B cell (primary cell): ENCODE data around the gene AP5B1. TPM values are rescaled to one million over a fixed set of nuclear protein-coding genes. Genes with fewer than 3 reads are reported as not detected.

ENCODE experiments used
- ATAC-seq: fragments of 200-7000 bp; cut with Tn5 transposase; one replicate; pipeline ENCODE4 v1.10.0; 2021; ENCODE audit warnings: low read depth, mild to moderate bottlenecking, moderate number of reproducible peaks, moderate library complexity
- CTCF ChIA-PET: fragments of 350-600 bp; sonication (Branson Sonifier 250); formaldehyde crosslinking; loops from one replicate; lab custom pipeline; 2021; ENCODE audit warnings: antibody characterized with exemption, inconsistent platforms; lab: Charles Lee
- POLR2A ChIA-PET: fragments of 350-600 bp; sonication (Branson Sonifier 250); formaldehyde crosslinking; loops from one replicate; lab custom pipeline; 2021; ENCODE audit warnings: antibody characterized with exemption; lab: Charles Lee
- DNase-seq: peaks from one replicate; pipeline ENCODE4 v3.0.0; 2013
- H2AFZ ChIP-seq: 2 replicates; pipeline ENCODE4 v1.6.1; 2012; ENCODE audit warnings: mild to moderate bottlenecking, low read depth, low read length; ENCODE audit not compliant: insufficient read depth, poor library complexity, severe bottlenecking
- H3K27ac ChIP-seq, 2 donors: 1 replicate in 1 of 2; 2 replicates in 1 of 2; pipeline ENCODE4 v1.5.1; 2012 to 2013; ENCODE audit warnings: low read length in 2 of 2, mild to moderate bottlenecking in 2 of 2, moderate library complexity in 1 of 2
- H3K27me3 ChIP-seq, 4 experiments: fragments of 200-600 bp in 1 of 4; sonication (generic) in 1 of 4; replicated peaks in 1 of 4; 1 replicate in 2 of 4; 2 replicates in 2 of 4; pipeline versions ENCODE4 v1.6.1 to v1.7.0; 2013 to 2016; ENCODE audit warnings: low read length in 3 of 4, mild to moderate bottlenecking in 2 of 4, mixed read lengths in 1 of 4, moderate library complexity in 1 of 4; ENCODE audit not compliant: insufficient read depth in 4 of 4, control insufficient read depth in 3 of 4; ENCODE audit errors: control extremely low read depth in 1 of 4
- H3K36me3 ChIP-seq, 2 experiments: replicated peaks in 1 of 2; 1 replicate in 1 of 2; 2 replicates in 1 of 2; pipeline versions ENCODE4 v1.6.1 to v1.7.1; 2013; ENCODE audit warnings: low read length in 1 of 2; ENCODE audit not compliant: insufficient read depth in 2 of 2, control insufficient read depth in 1 of 2; ENCODE audit errors: control extremely low read depth in 1 of 2, extremely low read depth in 1 of 2
- H3K4me1 ChIP-seq, 2 donors: fragments of 200-600 bp in 1 of 2; sonication (generic) in 1 of 2; 1 replicate in 1 of 2; 2 replicates in 1 of 2; pipeline versions ENCODE4 v1.5.1 to v1.6.1; 2013 to 2017; ENCODE audit warnings: low read length in 2 of 2; ENCODE audit not compliant: control insufficient read depth in 2 of 2, insufficient read depth in 2 of 2
- H3K4me2 ChIP-seq: replicated peaks from 2 replicates; pipeline ENCODE3; 2012; ENCODE audit warnings: mild to moderate bottlenecking, low read depth, low read length; ENCODE audit not compliant: poor library complexity, severe bottlenecking
- H3K4me3 ChIP-seq, 5 experiments: fragments of 200-600 bp in 1 of 5; sonication (generic) in 1 of 5; 1 replicate in 3 of 5; 2 replicates in 2 of 5; pipeline versions ENCODE4 v1.5.1 to v1.7.0; 2011 to 2016; ENCODE audit warnings: low read length in 4 of 5, mild to moderate bottlenecking in 4 of 5, low read depth in 2 of 5, control low read depth in 1 of 5, moderate library complexity in 1 of 5; ENCODE audit not compliant: insufficient read depth in 1 of 5; ENCODE audit errors: control extremely low read depth in 1 of 5, extremely low read depth in 1 of 5
- H3K79me2 ChIP-seq: fragments of 200-600 bp; sonication (generic); one replicate; pipeline ENCODE4 v1.6.0; 2016; ENCODE audit warnings: low read length; ENCODE audit not compliant: control insufficient read depth, insufficient read depth
- H3K9ac ChIP-seq: fragments of 200-600 bp; sonication (generic); 2 replicates; pipeline ENCODE4 v1.6.1; 2017; ENCODE audit warnings: mild to moderate bottlenecking, low read length, moderate library complexity
- H3K9me3 ChIP-seq, 3 donors: one replicate each; pipeline versions ENCODE4 v1.6.1 to v1.7.1; 2013; ENCODE audit warnings: low read length in 2 of 3; ENCODE audit not compliant: control insufficient read depth in 2 of 3, insufficient read depth in 1 of 3; ENCODE audit errors: control extremely low read depth in 1 of 3
- H4K20me1 ChIP-seq: 2 replicates; pipeline ENCODE4 v1.6.0; 2012; ENCODE audit warnings: mild to moderate bottlenecking, low read length; ENCODE audit not compliant: insufficient read depth, control insufficient read depth, poor library complexity, severe bottlenecking
- H3K27ac Mint-ChIP-seq: one replicate; pipeline ENCODE4 v1.8.0; 2021; ENCODE audit warnings: mixed read lengths
- H3K27me3 Mint-ChIP-seq: one replicate; pipeline ENCODE4 v1.8.0; 2021; ENCODE audit warnings: mixed read lengths
- H3K4me1 Mint-ChIP-seq: one replicate; pipeline ENCODE4 v1.8.0; 2021; ENCODE audit warnings: mixed read lengths
- H3K4me3 Mint-ChIP-seq: one replicate; pipeline ENCODE4 v1.8.0; 2021; ENCODE audit warnings: mixed read lengths
- H3K9me3 Mint-ChIP-seq: one replicate; pipeline ENCODE4 v1.8.0; 2022; ENCODE audit warnings: mixed read lengths; ENCODE audit not compliant: insufficient read depth
- CTCF ChIP-seq: fragments of 200-600 bp; IDR thresholded peaks from one replicate; pipeline ENCODE4 v1.8.0; 2022; ENCODE audit warnings: antibody characterized with exemption, mild to moderate bottlenecking
- EZH2 ChIP-seq: IDR thresholded peaks from 2 replicates; pipeline ENCODE4 v1.6.1; 2012; ENCODE audit warnings: borderline replicate concordance, low read depth, mild to moderate bottlenecking, moderate library complexity, low read length; ENCODE audit not compliant: insufficient read depth, poor library complexity, severe bottlenecking
- WGBS: methylation state at CpG from one replicate; pipeline ENCODE4 v1.1.5; 2013; ENCODE audit warnings: missing lambda C conversion rate; ENCODE audit not compliant: insufficient coverage; 5-methylcytosine and 5-hydroxymethylcytosine counted together
- intact Hi-C: fragments of 100-400 bp; cut with micrococcal nuclease; formaldehyde crosslinking; loops from one replicate; pipeline ENCODE4 v1.10.0; 2022
- polyA plus RNA-seq: library from polyadenylated mRNA; depleted of rRNA; stranded (reverse); fragments of >200 nt; gene quantifications from 2 replicates; pipeline ENCODE4 v1.2.3, GENCODE V29; 2012
- total RNA-seq, 2 donors: library from RNA; stranded (reverse); fragments of 120-200 nt in 1 of 2; gene quantifications; 1 replicate in 1 of 2; 2 replicates in 1 of 2; pipeline versions ENCODE4 v1.2.3 to v1.2.4, GENCODE V29; 2013 to 2022

The AP5B1 gene
- total and polyA plus RNA-seq, 2 donors (not counting 1 experiment from before 2014, with no cell fraction given) = 9.6 to 25.2 TPM

- DNase-seq = no peak
- H3K4me1 ChIP-seq = peaks cover 25 to 30% of the 10 kb centered on the region in 2 donors
- H3K9ac ChIP-seq = no peak overlapping the region
- H3K79me2 ChIP-seq = peaks cover 20% of the 10 kb centered on the region
- no peak overlapping the region for H3K4me3 ChIP-seq
- no peak overlapping the region for H3K4me2 ChIP-seq
- no peak for ATAC-seq
- Mint-ChIP-seq H3K27me3 (no peaks in the 10 kb centered on the region), H3K4me3 (peak overlapping the region; percentile 62), H3K4me1 (peaks cover 24% of the 10 kb centered on the region), H3K27ac (peak overlapping the region; percentile 32), H3K9me3 (no peaks in the 10 kb centered on the region)
- intact Hi-C loops = no loop called here
- CTCF ChIA-PET = interaction anchor here (0.7 to 1.4 kb wide), 6 partner anchors 12 to 210 kb away, joined by 3 to 7 read pairs (median 4); no protein-coding TSS in a partner anchor
- POLR2A ChIA-PET = no interaction called here
- H3K36me3 ChIP-seq = peaks cover 0 to 16% of the 10 kb centered on the region in 2 experiments
- H3K27me3 ChIP-seq = peaks cover 0 to 20% (median 5%) of the 10 kb centered on the region in 4 experiments
- no peak overlapping the region for H3K27ac ChIP-seq
- no peak overlapping the region for H2AFZ ChIP-seq
- WGBS = 88% methylated on average over 7 of the region's 9 CpGs
- TF ChIP-seq EZH2 (no peak), CTCF (no peak)
- peaks cover 0 to 3% (median 0%) of the 10 kb centered on the region in 3 donors for H3K9me3 ChIP-seq
- peaks cover 21% of the 10 kb centered on the region for H4K20me1 ChIP-seq
Observed at GRCh38 chr11:65782816-65783228, 2.0 kb upstream of the AP5B1 start.

- Mint-ChIP-seq H3K9me3 (no peaks in the 10 kb centered on the region), H3K27me3 (no peaks in the 10 kb centered on the region), H3K27ac (no peak overlapping the region), H3K4me3 (peak overlapping the region; percentile 62), H3K4me1 (peaks cover 21% of the 10 kb centered on the region)
- intact Hi-C loops = loop anchor here (2.0 kb wide), 2 partner anchors 61 to 77 kb away; partner anchors contain the start of genes CFL1 and RNASEH2C
- H3K9me3 ChIP-seq = no peaks in the 10 kb centered on the region
- ChIA-PET CTCF (interaction anchor here (0.5 to 6.2 kb wide), 5 partner anchors 9 to 70 kb away, joined by 3 to 90 read pairs (median 22); partner anchors contain the start of gene KAT5), POLR2A (no interaction called here)
- H3K27me3 ChIP-seq = peaks cover 0 to 16% (median 3%) of the 10 kb centered on the region in 4 experiments
- H3K4me1 ChIP-seq = peaks cover 21 to 25% of the 10 kb centered on the region in 2 donors
- 96% methylated on average over 9 of the region's 13 CpGs for WGBS
- H3K79me2 ChIP-seq = peaks cover 26% of the 10 kb centered on the region
- H4K20me1 ChIP-seq = peaks cover 28% of the 10 kb centered on the region
- no peak for TF ChIP-seq EZH2
- H3K9ac ChIP-seq = no peak overlapping the region
- H3K4me2 ChIP-seq = peak overlapping the region; percentile 96
- no peak for ATAC-seq
- no peak overlapping the region for H3K4me3 ChIP-seq
- no peak overlapping the region for H2AFZ ChIP-seq
- H3K36me3 ChIP-seq = peaks cover 0 to 20% of the 10 kb centered on the region in 2 experiments
- H3K27ac ChIP-seq = no peak overlapping the region
- DNase-seq = peak; percentile 29
Observed at GRCh38 chr11:65781962-65782815, 1.4 kb upstream of the AP5B1 start.
